DMS 273 (cell line): ENCODE data around the gene TAF15.

ENCODE experiments used
- DNase-seq: peaks from one replicate; lab custom pipeline; 2025; ENCODE audit not compliant: unreplicated experiment; lab: John Stamatoyannopoulos, UW

The TAF15 gene

GRCh38 chr17:35816723-35817122, 7.4 kb downstream of the TAF15 start:
- no peak for DNase-seq

GRCh38 chr17:35817196-35817595, 7.9 kb downstream of the TAF15 start:
- DNase-seq, result no peak

GRCh38 chr17:35819455-35819854, 10.2 kb downstream of the TAF15 start:
- DNase-seq, result no peak

- no peak for DNase-seq
Observed at GRCh38 chr17:35821308-35821707, 12.0 kb downstream of the TAF15 start.

- DNase-seq, result no peak
Observed at GRCh38 chr17:35825206-35825605, 15.9 kb downstream of the TAF15 start.

- DNase-seq, result no peak
Observed at GRCh38 chr17:35841101-35841500, 31.8 kb downstream of the TAF15 start.

GRCh38 chr17:35841505-35841904, 32.2 kb downstream of the TAF15 start:
- no peak for DNase-seq

GRCh38 chr17:35842239-35842638, 33.0 kb downstream of the TAF15 start:
- DNase-seq, result no peak

GRCh38 chr17:35843698-35844097, 34.4 kb downstream of the TAF15 start:
- DNase-seq, result no peak

- no peak for DNase-seq
Observed at GRCh38 chr17:35844547-35844946, 35.3 kb downstream of the TAF15 start.

GRCh38 chr17:35846055-35846809, 36.9 kb downstream of the TAF15 start:
- DNase-seq, result no peak

- DNase-seq, result no peak
Observed at GRCh38 chr17:35847006-35847405, 37.7 kb downstream of the TAF15 start.

- no peak for DNase-seq
Observed at GRCh38 chr17:35847633-35848373, 38.5 kb downstream of the TAF15 start.

- peak; percentile 82 for DNase-seq
Observed at GRCh38 chr17:35849469-35850348, 40.4 kb downstream of the TAF15 start.

GRCh38 chr17:35855965-35856364, 46.7 kb downstream of the TAF15 start:
- DNase-seq, result no peak

- DNase-seq, result no peak
Observed at GRCh38 chr17:35856603-35857002, 47.3 kb downstream of the TAF15 start.

- no peak for DNase-seq
Observed at GRCh38 chr17:35864853-35865252, 55.6 kb downstream of the TAF15 start.

- DNase-seq, result peak; percentile 11
Observed at GRCh38 chr17:35865412-35866340, 56.4 kb downstream of the TAF15 start.

GRCh38 chr17:35866341-35866950, 57.2 kb downstream of the TAF15 start:
- no peak for DNase-seq

GRCh38 chr17:35867574-35867973, 58.3 kb downstream of the TAF15 start:
- no peak for DNase-seq
